Esophagus muscularis mucosa (tissue), 4 donors: ENCODE data around the gene RETN. TPM values are rescaled to one million over a fixed set of nuclear protein-coding genes. Genes with fewer than 3 reads are reported as not detected.
A peak's percentile ranks its signal among the peaks of the same experiment; 100 is the strongest.

Experiments
- DNase-seq: peaks from one replicate; pipeline ENCODE4 v3.0.0-alpha.2; 2017; ENCODE audit errors: extremely low spot score
- H3K27ac ChIP-seq, 4 donors: fragments of 200-600 bp; sonication (generic); replicated peaks in 1 of 4; 1 replicate in 3 of 4; 2 replicates in 1 of 4; pipeline ENCODE4 v1.5.1; 2016 to 2019; ENCODE audit warnings: mild to moderate bottlenecking in 1 of 4
- H3K27me3 ChIP-seq, 4 donors: fragments of 200-600 bp; sonication (generic); one replicate each; pipeline versions ENCODE4 v1.5.1 to v1.6.0; 2016 to 2019
- H3K36me3 ChIP-seq, 4 donors: fragments of 200-600 bp; sonication (generic); one replicate each; pipeline ENCODE4 v1.5.1; 2016 to 2019
- H3K4me1 ChIP-seq, 4 donors: fragments of 200-600 bp; sonication (generic); one replicate each; pipeline ENCODE4 v1.5.1; 2016 to 2019
- H3K4me3 ChIP-seq, 4 donors: fragments of 200-600 bp; sonication (generic); 1 replicate in 2 of 4; 2 replicates in 2 of 4; pipeline ENCODE4 v1.5.1; 2016 to 2019; ENCODE audit warnings: mild to moderate bottlenecking in 4 of 4, moderate library complexity in 1 of 4
- H3K9me3 ChIP-seq, 4 donors: fragments of 200-600 bp; sonication (generic); 1 replicate in 3 of 4; 2 replicates in 1 of 4; pipeline ENCODE4 v1.5.1; 2016 to 2019
- EP300 ChIP-seq: sonication (generic); formaldehyde crosslinking; IDR thresholded peaks from one replicate; pipeline ENCODE4 v1.6.1; 2017; ENCODE audit warnings: antibody characterized with exemption
- POLR2A ChIP-seq: fragments of 450-650 bp; IDR thresholded peaks from one replicate; pipeline ENCODE4 v1.6.1; 2017; ENCODE audit warnings: antibody characterized with exemption, moderate library complexity, mild to moderate bottlenecking, low read depth
- POLR2AphosphoS5 ChIP-seq, 2 donors: sonication (generic); formaldehyde crosslinking; IDR thresholded peaks; one replicate each; pipeline ENCODE4 v1.6.1; 2017; ENCODE audit warnings: antibody characterized with exemption in 2 of 2
- WGBS: methylation state at CpG from one replicate; pipeline ENCODE4 v1.1.5; 2018; 5-methylcytosine and 5-hydroxymethylcytosine counted together
- intact Hi-C: fragments of 100-400 bp; cut with DNase I; formaldehyde crosslinking; loops from one replicate; pipeline ENCODE4 v1.15.1; 2023
- total RNA-seq, 4 donors: library from RNA; depleted of rRNA; stranded (reverse); fragments of >200 nt; gene quantifications; one replicate each; pipeline versions ENCODE4 v1.1.0 to v1.2.1, GENCODE V29; 2016
- TF ChIP-seq, protein P1 (sequence below), 3 experiments: fragments of 200-600 bp in 2 of 3; fragments of 450-650 bp in 1 of 3; sonication (generic) in 2 of 3; IDR thresholded peaks; one replicate each; pipeline ENCODE4 v1.5.1; 2017 to 2019; ENCODE audit warnings: antibody characterized with exemption in 3 of 3, mild to moderate bottlenecking in 2 of 3, moderate library complexity in 1 of 3

The RETN gene, protein sequence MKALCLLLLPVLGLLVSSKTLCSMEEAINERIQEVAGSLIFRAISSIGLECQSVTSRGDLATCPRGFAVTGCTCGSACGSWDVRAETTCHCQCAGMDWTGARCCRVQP
- 1 to 10 TPM in 1 of 4 donors, not detected in 3; 1.3 TPM for total RNA-seq

DNA sequence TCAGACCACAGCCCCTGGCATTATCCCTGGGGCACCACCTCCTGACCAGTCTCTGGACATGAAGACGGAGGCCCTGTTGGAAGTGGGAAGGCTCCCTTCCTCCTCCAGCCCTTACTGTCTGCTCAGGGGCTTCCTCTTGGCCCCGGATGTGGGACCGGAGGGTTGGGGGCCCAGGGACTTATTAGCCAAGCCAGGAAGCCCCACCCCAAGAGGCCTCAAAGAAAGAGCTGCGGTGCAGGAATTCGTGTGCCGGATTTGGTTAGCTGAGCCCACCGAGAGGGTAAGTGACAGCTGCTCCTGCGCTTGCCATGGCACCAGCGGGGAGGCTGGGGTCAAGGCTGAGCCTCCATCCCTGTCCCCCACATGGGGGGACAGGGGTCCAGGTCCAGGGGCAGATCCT, at the start of gene RETN:
Gene RETN (plus strand): TSS at position 208 of the 400 bp plus-strand sequence. CDS start 278 bp downstream, outside the sequence.
- no peaks in the 10 kb centered on the region for H3K36me3 ChIP-seq
- DNase-seq: no peak
- peak within 1 kb of the TSS in 1 of 4 donors; percentile 18 for H3K4me3 ChIP-seq
- H3K27ac ChIP-seq: no peak within 1 kb of the TSS
- no peaks in the 10 kb centered on the region for H3K9me3 ChIP-seq
- TF ChIP-seq POLR2A: no peak
- no peak for TF ChIP-seq EP300
- TF ChIP-seq POLR2AphosphoS5 (IDR thresholded peaks at IDR 0.05): no peak
- TF ChIP-seq, protein P1, sequence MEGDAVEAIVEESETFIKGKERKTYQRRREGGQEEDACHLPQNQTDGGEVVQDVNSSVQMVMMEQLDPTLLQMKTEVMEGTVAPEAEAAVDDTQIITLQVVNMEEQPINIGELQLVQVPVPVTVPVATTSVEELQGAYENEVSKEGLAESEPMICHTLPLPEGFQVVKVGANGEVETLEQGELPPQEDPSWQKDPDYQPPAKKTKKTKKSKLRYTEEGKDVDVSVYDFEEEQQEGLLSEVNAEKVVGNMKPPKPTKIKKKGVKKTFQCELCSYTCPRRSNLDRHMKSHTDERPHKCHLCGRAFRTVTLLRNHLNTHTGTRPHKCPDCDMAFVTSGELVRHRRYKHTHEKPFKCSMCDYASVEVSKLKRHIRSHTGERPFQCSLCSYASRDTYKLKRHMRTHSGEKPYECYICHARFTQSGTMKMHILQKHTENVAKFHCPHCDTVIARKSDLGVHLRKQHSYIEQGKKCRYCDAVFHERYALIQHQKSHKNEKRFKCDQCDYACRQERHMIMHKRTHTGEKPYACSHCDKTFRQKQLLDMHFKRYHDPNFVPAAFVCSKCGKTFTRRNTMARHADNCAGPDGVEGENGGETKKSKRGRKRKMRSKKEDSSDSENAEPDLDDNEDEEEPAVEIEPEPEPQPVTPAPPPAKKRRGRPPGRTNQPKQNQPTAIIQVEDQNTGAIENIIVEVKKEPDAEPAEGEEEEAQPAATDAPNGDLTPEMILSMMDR (IDR thresholded peaks at IDR 0.05): no peak
- WGBS: 57% methylated on average over 8 of the region's 9 CpGs
- H3K4me1 ChIP-seq: peaks cover 0 to 3% (median 0%) of the 10 kb centered on the region in 4 donors
- H3K27me3 ChIP-seq: peaks cover 0 to 75% (median 12%) of the 10 kb centered on the region in 4 donors
- intact Hi-C loops: no loop called here

DNA sequence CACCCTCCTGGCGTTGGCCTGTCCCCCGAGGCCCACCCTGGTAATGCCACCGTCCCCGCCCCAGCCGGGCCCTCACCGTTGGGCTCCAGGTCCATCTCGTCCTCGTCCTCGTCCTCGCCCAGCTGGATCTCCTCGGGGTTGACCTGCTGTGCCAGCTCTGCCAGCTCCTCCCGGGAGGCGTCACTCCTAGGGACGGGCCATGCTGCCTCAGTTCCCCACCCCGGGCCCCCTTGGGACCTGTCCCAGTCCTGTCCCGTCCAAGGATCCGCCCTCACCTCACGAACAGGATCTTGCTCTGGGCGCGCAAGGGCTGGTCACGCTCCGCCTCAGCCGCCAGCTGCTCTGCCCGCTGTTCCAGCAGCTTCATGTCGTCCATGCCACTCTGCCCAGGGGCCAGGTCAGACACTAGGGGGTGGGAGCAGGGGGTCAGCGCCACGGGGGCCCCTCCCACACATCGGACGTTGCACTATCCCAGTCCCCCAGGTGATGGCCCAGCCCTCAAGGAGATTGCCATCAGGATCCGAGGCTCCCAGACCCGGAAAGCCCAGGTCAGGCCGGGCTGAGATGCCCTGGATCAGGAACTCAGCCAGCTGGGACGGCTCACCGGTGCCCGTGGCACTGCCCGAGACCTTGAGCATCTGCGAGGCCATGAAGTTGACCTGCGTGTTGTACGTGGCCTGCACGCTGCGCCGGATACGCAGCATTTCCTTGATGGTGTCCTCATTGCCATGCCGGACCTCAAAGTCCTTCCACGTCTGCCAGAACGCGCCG, 49.0 kb upstream of the RETN start:
- H3K9me3 ChIP-seq: no peaks in the 10 kb centered on the region
- TF ChIP-seq POLR2A: no peak
- TF ChIP-seq POLR2AphosphoS5 (IDR thresholded peaks at IDR 0.05): no peak
- no peak for TF ChIP-seq EP300
- TF ChIP-seq, protein P1 (IDR thresholded peaks at IDR 0.05): no peak
- H3K27me3 ChIP-seq: no peaks in the 10 kb centered on the region
- 92% methylated on average over 31 of the region's 48 CpGs for WGBS
- intact Hi-C loops: no loop called here
- H3K4me3 ChIP-seq: no peak overlapping the region
- peaks cover 52 to 80% (median 69%) of the 10 kb centered on the region in 4 donors for H3K36me3 ChIP-seq
- DNase-seq: no peak
- H3K27ac ChIP-seq: no peak overlapping the region
- peaks cover 0 to 10% (median 3%) of the 10 kb centered on the region in 4 donors for H3K4me1 ChIP-seq

DNA sequence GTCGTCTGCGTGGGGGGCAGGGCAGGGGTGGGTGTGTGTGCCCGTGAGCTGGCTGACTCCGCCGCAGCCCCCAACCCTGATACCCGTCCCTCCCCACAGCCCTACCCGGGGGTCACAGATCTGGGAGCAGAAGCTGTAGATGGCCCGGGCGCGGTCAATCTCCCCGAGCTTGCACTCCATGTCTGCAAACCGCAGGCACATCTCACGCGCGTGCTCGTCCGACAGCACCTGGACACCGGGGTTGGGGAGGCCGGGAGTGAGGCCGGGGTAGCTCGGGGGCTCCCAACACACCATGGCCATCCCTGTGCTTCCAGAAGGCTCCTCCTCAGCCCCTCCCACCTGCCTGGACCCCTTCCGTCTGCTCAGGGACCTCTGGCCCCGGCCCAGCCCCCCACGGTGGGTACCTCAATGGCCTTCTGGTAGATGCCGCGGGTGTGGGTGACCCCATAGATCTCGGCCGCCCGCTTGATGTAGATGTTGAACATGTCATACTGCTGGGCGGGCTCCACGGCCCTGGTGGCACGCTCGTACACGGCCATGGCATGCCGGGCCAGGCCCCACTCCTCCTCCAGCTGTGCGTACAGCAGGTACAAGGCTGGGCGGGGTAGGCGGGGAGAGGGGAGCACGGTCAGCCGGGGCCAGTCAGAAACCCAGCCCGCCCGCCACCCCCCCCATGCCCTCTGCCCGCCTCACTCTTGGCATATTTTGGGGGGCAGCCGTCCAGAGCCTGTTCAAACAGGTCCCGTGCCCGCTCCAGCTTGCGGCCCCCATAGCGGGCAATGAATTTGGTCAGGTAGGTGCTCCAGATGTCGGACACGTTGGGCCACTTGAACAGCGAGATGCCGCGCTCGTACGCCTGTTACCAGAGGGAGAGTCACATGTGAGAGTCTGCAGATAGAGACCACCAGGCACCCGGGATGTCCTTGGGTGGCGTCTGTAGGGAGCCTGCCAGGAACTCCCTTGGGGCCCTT, 48.1 kb upstream of the RETN start:
- intact Hi-C loops: no loop called here
- Histone ChIP-seq H3K9me3 (no peaks in the 10 kb centered on the region), H3K27me3 (no peaks in the 10 kb centered on the region), H3K27ac (no peak overlapping the region), H3K4me3 (no peak overlapping the region), H3K36me3 (peaks cover 55 to 88% (median 78%) of the 10 kb centered on the region in 4 donors), H3K4me1 (peaks cover 0 to 10% (median 3%) of the 10 kb centered on the region in 4 donors)
- 86% methylated on average over 14 of the region's 57 CpGs for WGBS
- no peak for DNase-seq
- no peak for TF ChIP-seq POLR2AphosphoS5 (IDR thresholded peaks at IDR 0.05)
- no peak for TF ChIP-seq EP300
- no peak for TF ChIP-seq POLR2A
- TF ChIP-seq, protein P1 (IDR thresholded peaks at IDR 0.05): no peak

DNA sequence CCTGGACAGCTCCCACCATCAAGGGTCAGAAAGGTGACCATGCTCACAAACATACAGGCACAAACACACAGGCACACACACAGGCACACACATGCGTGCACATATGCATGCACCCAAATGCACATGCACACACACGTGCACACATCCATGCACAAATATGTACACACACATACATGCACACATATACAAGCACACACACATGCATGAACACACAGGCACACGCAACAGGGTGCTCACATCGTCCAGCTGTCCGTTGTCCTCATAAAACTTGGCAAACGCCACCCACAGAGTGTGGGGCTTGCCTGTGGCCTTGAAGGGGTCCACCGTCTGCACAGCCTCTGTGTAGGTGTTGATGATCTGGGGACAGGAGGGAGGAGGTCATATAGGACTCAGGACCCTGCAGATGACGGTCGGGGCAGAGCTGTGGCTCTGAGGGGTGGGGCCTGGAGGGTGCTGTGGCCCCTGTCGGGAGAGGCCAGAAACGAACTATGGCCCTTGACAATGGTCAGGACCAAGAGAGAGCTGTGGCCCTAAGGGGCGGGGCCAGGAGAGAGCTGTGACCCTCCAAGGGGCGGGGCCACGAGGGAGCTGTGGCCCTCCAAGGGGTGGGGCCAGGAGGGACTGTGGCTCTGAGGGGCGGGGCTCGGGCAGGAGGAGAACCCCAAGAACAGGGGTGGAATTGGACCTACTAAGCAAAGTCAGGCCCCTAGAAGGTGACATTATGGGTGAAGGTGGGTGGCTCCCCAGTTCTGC, 45.7 kb upstream of the RETN start:
- DNase-seq: no peak
- Histone ChIP-seq H3K27ac (no peak overlapping the region), H3K4me1 (peaks cover 9 to 25% (median 15%) of the 10 kb centered on the region in 4 donors), H3K27me3 (no peaks in the 10 kb centered on the region), H3K36me3 (peaks cover 58 to 98% (median 88%) of the 10 kb centered on the region in 4 donors), H3K9me3 (no peaks in the 10 kb centered on the region), H3K4me3 (no peak overlapping the region)
- intact Hi-C loops: no loop called here
- no peak for TF ChIP-seq EP300
- TF ChIP-seq POLR2AphosphoS5 (IDR thresholded peaks at IDR 0.05): no peak
- TF ChIP-seq, protein P1 (IDR thresholded peaks at IDR 0.05): no peak
- TF ChIP-seq POLR2A: no peak
- WGBS: 87% methylated on average over 15 of the region's 16 CpGs
